ENCODE results near the gene TMEM59.
"Not testable (repeated sequence)": the region's sequence is repeated elsewhere in the genome, so short reads cannot be mapped to it uniquely, and the experiment has no call there.

DNA sequence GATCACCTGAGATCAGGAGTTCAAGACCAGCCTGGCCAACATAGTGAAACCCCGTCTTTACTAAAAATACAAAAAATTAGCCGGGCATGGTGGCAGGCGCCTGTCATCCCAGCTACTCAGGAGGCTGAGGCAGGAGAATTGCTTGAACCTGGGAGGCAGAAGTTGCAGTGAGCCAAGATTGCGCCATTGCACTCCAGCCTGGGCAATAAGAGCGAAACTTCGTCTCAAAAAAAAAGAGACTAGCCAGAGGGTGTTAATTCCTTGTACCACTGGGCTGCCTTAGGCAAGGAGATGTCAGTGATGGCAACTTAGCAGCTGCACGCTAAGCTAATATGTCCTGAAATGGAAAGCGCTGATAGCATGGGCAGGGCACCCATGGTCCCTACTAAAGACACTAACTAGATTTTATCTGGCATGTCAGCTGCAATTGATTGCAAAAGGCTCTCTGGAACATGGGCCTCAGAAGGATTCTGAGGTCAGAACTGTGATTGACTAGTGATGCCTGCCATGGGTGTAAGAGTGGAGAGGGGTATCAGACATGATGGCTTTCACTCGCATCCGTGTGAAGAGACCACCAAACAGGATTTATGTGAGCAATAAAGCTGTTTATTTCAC, 33.3 kb downstream of the TMEM59 start:
- TF ChIP-seq, protein P1, sequence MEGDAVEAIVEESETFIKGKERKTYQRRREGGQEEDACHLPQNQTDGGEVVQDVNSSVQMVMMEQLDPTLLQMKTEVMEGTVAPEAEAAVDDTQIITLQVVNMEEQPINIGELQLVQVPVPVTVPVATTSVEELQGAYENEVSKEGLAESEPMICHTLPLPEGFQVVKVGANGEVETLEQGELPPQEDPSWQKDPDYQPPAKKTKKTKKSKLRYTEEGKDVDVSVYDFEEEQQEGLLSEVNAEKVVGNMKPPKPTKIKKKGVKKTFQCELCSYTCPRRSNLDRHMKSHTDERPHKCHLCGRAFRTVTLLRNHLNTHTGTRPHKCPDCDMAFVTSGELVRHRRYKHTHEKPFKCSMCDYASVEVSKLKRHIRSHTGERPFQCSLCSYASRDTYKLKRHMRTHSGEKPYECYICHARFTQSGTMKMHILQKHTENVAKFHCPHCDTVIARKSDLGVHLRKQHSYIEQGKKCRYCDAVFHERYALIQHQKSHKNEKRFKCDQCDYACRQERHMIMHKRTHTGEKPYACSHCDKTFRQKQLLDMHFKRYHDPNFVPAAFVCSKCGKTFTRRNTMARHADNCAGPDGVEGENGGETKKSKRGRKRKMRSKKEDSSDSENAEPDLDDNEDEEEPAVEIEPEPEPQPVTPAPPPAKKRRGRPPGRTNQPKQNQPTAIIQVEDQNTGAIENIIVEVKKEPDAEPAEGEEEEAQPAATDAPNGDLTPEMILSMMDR (IDR thresholded peaks at IDR 0.05; ENCODE audit: control extremely low read depth in 1 of 3, insufficient read depth in 1 of 3, low read depth in 1 of 3, low read length in 3 of 3) = not testable (repeated sequence)
- not testable (repeated sequence) for TF ChIP-seq POLR2A (IDR thresholded peaks at IDR 0.05; ENCODE audit: control extremely low read depth in 1 of 2, low read depth in 2 of 2, low read length in 2 of 2)
